ENCODE results near the gene ROR1. TPM values are rescaled to one million over a fixed set of nuclear protein-coding genes. Genes with fewer than 3 reads are reported as not detected.
A peak's percentile ranks its signal among the peaks of the same experiment; 100 is the strongest.

ROR1 gene
- total and polyA plus RNA-seq, 2 of the 4 experiments (the other 2 are of a cell fraction): 4.4 to 10.0 TPM

DNA sequence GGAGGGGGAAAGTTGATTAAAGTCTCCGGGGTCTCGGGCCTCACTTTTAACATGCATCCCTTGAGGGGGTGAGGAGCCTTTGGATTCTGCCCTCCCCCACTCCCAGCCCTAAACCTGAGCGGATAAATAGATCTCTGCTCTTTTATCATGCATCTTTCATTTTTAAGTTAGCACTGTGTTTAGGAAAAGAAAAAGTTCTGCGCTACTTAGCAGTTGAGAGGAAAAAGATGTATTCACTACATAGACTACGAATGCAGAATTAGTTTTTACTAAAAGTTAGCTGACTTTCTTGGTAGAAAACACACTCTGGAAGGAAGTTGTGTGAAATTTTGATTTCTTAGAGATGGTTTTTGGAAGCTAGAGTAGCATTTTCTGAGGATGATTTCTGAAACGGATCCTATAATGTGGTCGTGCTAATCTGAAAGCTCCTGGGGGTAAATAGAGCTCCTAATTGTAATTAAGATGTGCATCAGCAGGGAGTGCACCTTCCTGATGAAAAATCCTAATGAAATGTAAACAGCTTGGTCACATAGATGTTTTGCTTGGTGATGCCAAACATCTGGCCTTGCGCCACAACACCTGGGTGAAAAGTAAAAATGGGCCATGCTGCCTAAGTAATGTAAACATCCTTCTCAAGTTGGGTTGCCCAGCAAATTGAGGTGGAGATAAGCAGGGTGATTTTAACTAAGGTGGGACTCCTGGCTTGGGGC lies 1.8 kb downstream of the ROR1 start:
- CTCF ChIA-PET: interaction anchor here (0.6 to 1.4 kb wide), 3 partner anchors 73 to 561 kb away, joined by 3 to 6 read pairs (median 3); no protein-coding TSS in a partner anchor
- Histone ChIP-seq H4K5ac (ENCODE audit: low read depth, low read length) (no peak overlapping the region; the same call in 1 of the 2 replicates), H2BK5ac (ENCODE audit: low read depth, low read length, poor library complexity, severe bottlenecking) (no peak overlapping the region), H3K23ac (ENCODE audit: low read depth, low read length) (peak overlapping the region; percentile 36; the same call in 1 of the 2 replicates), H2BK15ac (ENCODE audit: low read depth, low read length) (no peak overlapping the region), H4K8ac (ENCODE audit: low read depth in 2 of 2, low read length in 2 of 2) (no peak overlapping the region), H2AK5ac (ENCODE audit: low read depth, low read length) (0 out of 2 replicates have a peak overlapping the region, but pooled peaks have one; percentile 29), H4K91ac (ENCODE audit: insufficient read depth, low read depth, low read length) (no peak overlapping the region), H2AFZ (replicated peaks; ENCODE audit: low read length, poor library complexity) (peak overlapping the region; percentile 91), H2AK9ac (replicated peaks; ENCODE audit: low read depth, low read length, poor library complexity) (no peak overlapping the region), H4K20me1 (ENCODE audit: insufficient read depth, low read length) (no peaks in the 10 kb centered on the region), H3K4ac (ENCODE audit: low read depth, low read length) (peak overlapping the region; percentile 49), H2BK20ac (ENCODE audit: low read depth, low read length) (no peak overlapping the region; the same call in 1 of the 2 replicates), H3K14ac (replicated peaks; ENCODE audit: low read depth, low read length) (0 out of 2 replicates have a peak overlapping the region, but pooled peaks have one; percentile 12), H3K79me1 (ENCODE audit: low read depth in 1 of 2, low read length in 2 of 2) (peaks cover 9 to 14% of the 10 kb centered on the region in 2 experiments; a peak in 2 of 4 replicates), H3K4me1 (ENCODE audit: control insufficient read depth, insufficient read depth, low read length) (peaks cover 12% of the 10 kb centered on the region), H2BK120ac (ENCODE audit: low read depth, low read length) (peak overlapping the region; percentile 75), H3K56ac (ENCODE audit: extremely low read depth, insufficient read depth, low read length) (peak overlapping the region; percentile 56; the same call in 1 of the 2 replicates), H3K4me2 (ENCODE audit: low read depth, low read length) (peak overlapping the region; percentile 91), H3K9me3 (ENCODE audit: control insufficient read depth, insufficient read depth, low read length) (no peaks in the 10 kb centered on the region), H3K36me3 (ENCODE audit: control insufficient read depth, insufficient read depth, low read length) (no peaks in the 10 kb centered on the region), H3K27me3 (ENCODE audit: control insufficient read depth, insufficient read depth, low read length) (peaks cover 6% of the 10 kb centered on the region; the same call in 1 of the 2 replicates), H3K27ac (ENCODE audit: insufficient read depth, low read length) (peak overlapping the region; percentile 79), H3K9me1 (ENCODE audit: insufficient read depth, low read length) (peaks cover 5% of the 10 kb centered on the region; the same call in 1 of the 2 replicates), H3K4me3 (ENCODE audit: insufficient read depth, low read depth, low read length) (peak overlapping the region; percentile 69), H3K18ac (ENCODE audit: low read depth, low read length) (peak overlapping the region; percentile 25; the same call in 1 of the 2 replicates), H3K9ac (ENCODE audit: low read depth, low read length) (peak overlapping the region; percentile 62)
- dilution Hi-C loops (cut with HindIII; ENCODE audit: low sequenced_read_pairs, unreplicated experiment) (no loop called here), in situ Hi-C loops (cut with MboI; ENCODE audit: low sequenced_read_pairs) (loop anchor here (10.0 kb wide), 3 partner anchors 139 to 469 kb away; no protein-coding TSS in a partner anchor), intact Hi-C loops (cut with micrococcal nuclease) (loop anchor here (1.0 to 5.0 kb wide), 8 partner anchors 57 to 468 kb away; no protein-coding TSS in a partner anchor)
- no peak for ATAC-seq (ENCODE audit: low read depth)
- DNase-seq: peak; percentile 17
- POLR2A ChIA-PET (ENCODE audit: unreplicated experiment): no interaction called here
- no CpG with 5 or more reads among the region's 8 CpGs for WGBS, 2 experiments (ENCODE audit: extremely low coverage in 2 of 2, insufficient read length in 1 of 2)
- BruUV-seq (replicated peaks): no TSS peak
- TF ChIP-seq MAZ (IDR thresholded peaks at IDR 0.05; ENCODE audit: borderline replicate concordance, low read depth, low read length) (no peak), POLR2A (IDR thresholded peaks at IDR 0.05; ENCODE audit: low read depth, low read length) (no peak), BHLHE40 (IDR thresholded peaks at IDR 0.05; ENCODE audit: low read depth, low read length) (no peak), CHD1 (IDR thresholded peaks at IDR 0.05; ENCODE audit: low read depth, low read length) (no peak), RAD21 (IDR thresholded peaks at IDR 0.05; ENCODE audit: low read length) (no peak), FOS (IDR thresholded peaks at IDR 0.05; ENCODE audit: low read depth, low read length) (no peak)
- TF ChIP-seq, protein P1, sequence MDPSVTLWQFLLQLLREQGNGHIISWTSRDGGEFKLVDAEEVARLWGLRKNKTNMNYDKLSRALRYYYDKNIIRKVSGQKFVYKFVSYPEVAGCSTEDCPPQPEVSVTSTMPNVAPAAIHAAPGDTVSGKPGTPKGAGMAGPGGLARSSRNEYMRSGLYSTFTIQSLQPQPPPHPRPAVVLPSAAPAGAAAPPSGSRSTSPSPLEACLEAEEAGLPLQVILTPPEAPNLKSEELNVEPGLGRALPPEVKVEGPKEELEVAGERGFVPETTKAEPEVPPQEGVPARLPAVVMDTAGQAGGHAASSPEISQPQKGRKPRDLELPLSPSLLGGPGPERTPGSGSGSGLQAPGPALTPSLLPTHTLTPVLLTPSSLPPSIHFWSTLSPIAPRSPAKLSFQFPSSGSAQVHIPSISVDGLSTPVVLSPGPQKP (IDR thresholded peaks at IDR 0.05; ENCODE audit: borderline replicate concordance, low read depth, low read length): no peak
